ENCODE data around the gene IER2. TPM values are rescaled to one million over a fixed set of nuclear protein-coding genes. Genes with fewer than 3 reads are reported as not detected.

The IER2 gene
- total and polyA plus RNA-seq, 2 donors (not counting 3 experiments of a cell fraction or from before 2014, with no cell fraction given), result 60.6 to 81.6 TPM

DNA sequence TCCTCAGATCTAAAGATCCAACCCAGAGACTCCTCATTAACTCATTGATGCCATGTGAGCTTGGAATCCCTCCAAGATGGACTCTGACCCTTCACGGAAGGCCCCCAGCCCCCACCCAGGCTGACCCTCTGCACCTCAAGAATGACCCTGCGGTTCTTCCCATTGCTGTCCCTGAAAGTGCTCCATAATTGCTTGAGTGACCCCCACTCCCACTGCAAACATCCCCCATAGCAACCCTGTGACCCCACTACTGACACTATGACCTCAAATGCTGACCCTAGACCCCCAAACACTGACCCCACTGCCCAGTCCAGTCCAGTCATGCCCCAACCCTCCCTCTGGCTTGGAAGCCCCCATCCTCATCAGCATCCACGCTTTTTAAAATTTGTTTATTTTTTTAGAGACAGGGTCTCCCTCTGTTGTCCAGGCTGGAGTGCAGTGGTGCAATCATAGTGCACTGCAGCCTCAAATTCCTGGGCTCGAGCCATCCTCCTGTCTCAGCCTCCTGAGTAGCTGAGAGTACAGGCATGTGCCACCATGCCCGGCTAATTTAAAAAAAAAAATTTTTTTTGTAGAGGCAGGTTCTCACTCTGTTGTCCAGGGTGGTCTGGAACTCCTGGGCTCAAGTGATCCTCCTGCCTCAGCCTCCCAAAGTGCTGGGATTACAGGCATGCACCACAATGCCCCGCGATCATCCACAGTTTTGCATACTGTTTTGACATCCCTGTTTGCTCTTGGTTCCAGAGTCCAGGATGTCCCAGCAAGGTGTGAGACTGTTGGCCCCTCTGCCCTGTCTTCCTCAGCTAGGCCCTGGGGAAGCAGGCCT is 48.4 kb upstream of the IER2 start:
- no peaks in the 10 kb centered on the region for H3K9me1 ChIP-seq (replicated peaks; ENCODE audit: control insufficient read depth, extremely low read depth, insufficient read depth, low read length)
- ChIA-PET POLR2A (interaction anchor here (0.8 to 1.2 kb wide), 2 partner anchors 52 to 54 kb away, joined by 3 to 8 read pairs; no protein-coding TSS in a partner anchor), CTCF (interaction anchor here (0.7 to 2.5 kb wide), 20 partner anchors 9 to 161 kb away, joined by 3 to 26 read pairs (median 4); partner anchors contain the start of genes IER2, NACC1, STX10 and TRMT1)
- TF ChIP-seq POLR2A (IDR thresholded peaks at IDR 0.05; ENCODE audit: low read depth, low read length), result peak; percentile 43
- no peak for TF ChIP-seq GATA2 (IDR thresholded peaks at IDR 0.05; ENCODE audit: insufficient read depth, insufficient read length, low read depth, low read length)
- TF ChIP-seq, protein P1, sequence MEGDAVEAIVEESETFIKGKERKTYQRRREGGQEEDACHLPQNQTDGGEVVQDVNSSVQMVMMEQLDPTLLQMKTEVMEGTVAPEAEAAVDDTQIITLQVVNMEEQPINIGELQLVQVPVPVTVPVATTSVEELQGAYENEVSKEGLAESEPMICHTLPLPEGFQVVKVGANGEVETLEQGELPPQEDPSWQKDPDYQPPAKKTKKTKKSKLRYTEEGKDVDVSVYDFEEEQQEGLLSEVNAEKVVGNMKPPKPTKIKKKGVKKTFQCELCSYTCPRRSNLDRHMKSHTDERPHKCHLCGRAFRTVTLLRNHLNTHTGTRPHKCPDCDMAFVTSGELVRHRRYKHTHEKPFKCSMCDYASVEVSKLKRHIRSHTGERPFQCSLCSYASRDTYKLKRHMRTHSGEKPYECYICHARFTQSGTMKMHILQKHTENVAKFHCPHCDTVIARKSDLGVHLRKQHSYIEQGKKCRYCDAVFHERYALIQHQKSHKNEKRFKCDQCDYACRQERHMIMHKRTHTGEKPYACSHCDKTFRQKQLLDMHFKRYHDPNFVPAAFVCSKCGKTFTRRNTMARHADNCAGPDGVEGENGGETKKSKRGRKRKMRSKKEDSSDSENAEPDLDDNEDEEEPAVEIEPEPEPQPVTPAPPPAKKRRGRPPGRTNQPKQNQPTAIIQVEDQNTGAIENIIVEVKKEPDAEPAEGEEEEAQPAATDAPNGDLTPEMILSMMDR (IDR thresholded peaks at IDR 0.05; ENCODE audit: extremely low read depth in 1 of 2, insufficient read depth in 1 of 2, low read depth in 1 of 2, low read length in 2 of 2), result no peak
- no peaks in the 10 kb centered on the region for H4K20me1 ChIP-seq (replicated peaks; ENCODE audit: control insufficient read depth, extremely low read depth, insufficient read depth, low read length)
- H3K4me2 ChIP-seq (ENCODE audit: insufficient read depth, low read length), result peak overlapping the region; percentile 96
- dilution Hi-C loops (cut with MboI; ENCODE audit: extremely low pct_ligation_motif_present, low sequenced_read_pairs), result no loop called here
- H3K9ac ChIP-seq (replicated peaks; ENCODE audit: extremely low read depth, insufficient read depth, low read length), result peak overlapping the region; percentile 96
- H3K79me2 ChIP-seq (ENCODE audit: control insufficient read depth, insufficient read depth, low read length), result peaks cover 30% of the 10 kb centered on the region
- DNase-seq (ENCODE audit: low read depth, low spot score) (no peak), FAIRE-seq (peak; percentile 72)
- TSS peak; percentile 41 for BruUV-seq (replicated peaks)
- peak overlapping the region; percentile 63 to 95 (median 85) for H3K4me3 ChIP-seq (replicated peaks in 1 of 3; ENCODE audit: insufficient read depth in 1 of 3, low read depth in 1 of 3, low read length in 3 of 3)
- no peak overlapping the region for H2AFZ ChIP-seq (ENCODE audit: low read depth, low read length)
- peaks cover 48% of the 10 kb centered on the region for H3K4me1 ChIP-seq (ENCODE audit: control insufficient read depth, extremely low read depth, insufficient read depth, low read length)
- peak overlapping the region; percentile 76 for H3K27ac ChIP-seq (ENCODE audit: insufficient read depth, low read depth, low read length)
- H3K27me3 ChIP-seq (ENCODE audit: control insufficient read depth in 2 of 2, insufficient read depth in 2 of 2, low read length in 2 of 2), result no peaks in the 10 kb centered on the region
- H3K9me3 ChIP-seq (replicated peaks; ENCODE audit: control insufficient read depth, insufficient read depth, low read length), result no peaks in the 10 kb centered on the region
- peaks cover 2 to 3% of the 10 kb centered on the region in 2 experiments for H3K36me3 ChIP-seq (ENCODE audit: control insufficient read depth in 2 of 2, extremely low read depth in 1 of 2, insufficient read depth in 2 of 2, low read length in 2 of 2)
- intact Hi-C loops (cut with micrococcal nuclease), result loop anchor here (1.0 to 5.0 kb wide), 6 partner anchors 14 to 905 kb away; partner anchors contain the start of genes RFX1 and TRMT1

DNA sequence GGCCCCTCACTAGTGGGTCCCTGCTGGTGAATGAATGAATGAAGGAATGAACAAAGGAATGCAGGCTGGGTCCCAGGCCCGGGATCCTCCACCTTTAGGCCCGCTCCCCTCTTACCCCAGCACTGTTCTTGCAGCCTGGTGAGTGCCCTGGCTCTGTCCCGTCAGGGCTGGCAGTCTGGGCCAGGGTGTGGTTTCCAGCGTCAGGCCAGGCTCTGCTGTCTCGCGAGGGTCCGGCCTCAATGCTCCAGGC is 47.9 kb upstream of the IER2 start:
- intact Hi-C loops (cut with micrococcal nuclease), result loop anchor here (1.0 to 5.0 kb wide), 5 partner anchors 14 to 905 kb away; partner anchors contain the start of genes RFX1 and TRMT1

More for the DNA sequence above, 47.9 kb upstream of the IER2 start:
- Histone ChIP-seq H2AFZ (ENCODE audit: low read depth, low read length) (no peak overlapping the region), H3K4me3 (replicated peaks in 1 of 3; ENCODE audit: insufficient read depth in 1 of 3, low read depth in 1 of 3, low read length in 3 of 3) (peak overlapping the region; percentile 63 to 95 (median 85)), H3K9ac (replicated peaks; ENCODE audit: extremely low read depth, insufficient read depth, low read length) (peak overlapping the region; percentile 96), H3K27me3 (ENCODE audit: control insufficient read depth in 2 of 2, insufficient read depth in 2 of 2, low read length in 2 of 2) (no peaks in the 10 kb centered on the region), H3K4me2 (ENCODE audit: insufficient read depth, low read length) (peak overlapping the region; percentile 96), H3K9me1 (replicated peaks; ENCODE audit: control insufficient read depth, extremely low read depth, insufficient read depth, low read length) (no peaks in the 10 kb centered on the region), H3K4me1 (ENCODE audit: control insufficient read depth, extremely low read depth, insufficient read depth, low read length) (peaks cover 48% of the 10 kb centered on the region), H4K20me1 (replicated peaks; ENCODE audit: control insufficient read depth, extremely low read depth, insufficient read depth, low read length) (no peaks in the 10 kb centered on the region), H3K27ac (ENCODE audit: insufficient read depth, low read depth, low read length) (peak overlapping the region; percentile 76), H3K9me3 (replicated peaks; ENCODE audit: control insufficient read depth, insufficient read depth, low read length) (no peaks in the 10 kb centered on the region), H3K36me3 (ENCODE audit: control insufficient read depth in 2 of 2, extremely low read depth in 1 of 2, insufficient read depth in 2 of 2, low read length in 2 of 2) (peaks cover 3 to 4% of the 10 kb centered on the region in 2 experiments), H3K79me2 (ENCODE audit: control insufficient read depth, insufficient read depth, low read length) (peaks cover 30% of the 10 kb centered on the region)
- ChIA-PET POLR2A (no interaction called here), CTCF (interaction anchor here (2.3 to 2.5 kb wide), 2 partner anchors 48 to 125 kb away, joined by 15 to 22 read pairs; partner anchors contain the start of genes IER2 and STX10)
- BruUV-seq (replicated peaks), result no TSS peak
- DNase-seq (ENCODE audit: low read depth, low spot score), result no peak
- FAIRE-seq, result no peak
- TF ChIP-seq, protein P2, sequence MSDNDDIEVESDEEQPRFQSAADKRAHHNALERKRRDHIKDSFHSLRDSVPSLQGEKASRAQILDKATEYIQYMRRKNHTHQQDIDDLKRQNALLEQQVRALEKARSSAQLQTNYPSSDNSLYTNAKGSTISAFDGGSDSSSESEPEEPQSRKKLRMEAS (IDR thresholded peaks at IDR 0.05; ENCODE audit: insufficient read depth, insufficient read length), result no peak
- TF ChIP-seq JUN (IDR thresholded peaks at IDR 0.05; ENCODE audit: borderline replicate concordance, insufficient read depth, insufficient read length, low read depth) (no peak), MYC (IDR thresholded peaks at IDR 0.05; ENCODE audit: low read depth, low read length) (no peak), GATA2 (IDR thresholded peaks at IDR 0.05; ENCODE audit: insufficient read depth, insufficient read length, low read depth, low read length) (no peak), FOS (IDR thresholded peaks at IDR 0.05; ENCODE audit: borderline replicate concordance, insufficient read depth, low read length) (no peak), EZH2 (IDR thresholded peaks at IDR 0.05; ENCODE audit: borderline replicate concordance, low read depth, low read length, severe bottlenecking) (no peak), POLR2A (IDR thresholded peaks at IDR 0.05; ENCODE audit: low read depth, low read length) (no peak), POLR2AphosphoS5 (IDR thresholded peaks at IDR 0.05; ENCODE audit: insufficient read depth, low read depth, low read length) (no peak)
- TF ChIP-seq, protein P1 (IDR thresholded peaks at IDR 0.05; ENCODE audit: extremely low read depth in 1 of 2, insufficient read depth in 1 of 2, low read depth in 1 of 2, low read length in 2 of 2), result no peak
- dilution Hi-C loops (cut with MboI; ENCODE audit: extremely low pct_ligation_motif_present, low sequenced_read_pairs), result no loop called here

All from endothelial cell of umbilical vein (primary cell).